GM12878 (cell line): Measurements from ENCODE around the gene HOXC12. TPM values are rescaled to one million over a fixed set of nuclear protein-coding genes. Genes with fewer than 3 reads are reported as not detected.

ENCODE experiments used
- ATAC-seq: fragments of 200-7000 bp; cut with Tn5 transposase; 3 replicates; pipeline ENCODE4 v1.9.1; 2020; ENCODE audit warnings: mild to moderate bottlenecking, moderate library complexity
- BruUV-seq: library from RNA; stranded (reverse); fragments of 400-500 nt; replicated peaks from 2 replicates; lab custom pipeline; 2021; lab: Mats Ljungman, UMichigan
- CTCF ChIA-PET: fragments of 300-600 bp; sonication (Branson Sonifier 250); formaldehyde crosslinking; extraction: SDS; loops from one replicate; lab custom pipeline; 2021; ENCODE audit warnings: inconsistent platforms; lab: Yijun Ruan, JAX
- POLR2A ChIA-PET: fragments of 350-600 bp; formaldehyde crosslinking; extraction: SDS; loops from one replicate; lab custom pipeline; 2021; ENCODE audit warnings: inconsistent platforms; lab: Charles Lee
- RAD21 ChIA-PET: fragments of 300-600 bp; sonication (Branson Sonifier 250); formaldehyde crosslinking; loops from one replicate; lab custom pipeline; 2023; ENCODE audit warnings: antibody characterized with exemption; ENCODE audit not compliant: unreplicated experiment; lab: Charles Lee
- SMC1A ChIA-PET: fragments of 300-600 bp; sonication (Branson Sonifier 250); formaldehyde crosslinking; loops from one replicate; lab custom pipeline; 2023; ENCODE audit not compliant: unreplicated experiment, uncharacterized antibody; lab: Charles Lee
- DNase-seq: peaks from one replicate; pipeline ENCODE4 v3.0.0-alpha.2; 2011; ENCODE audit warnings: low read depth, low spot score
- FAIRE-seq: peaks from 3 replicates; lab custom pipeline; 2011; peaks lifted over from hg19 to GRCh38; lab: Jason Lieb, UNC
- H2AFZ ChIP-seq: 2 replicates; pipeline ENCODE4 v1.6.0; 2011; ENCODE audit warnings: low read depth, low read length, control low read depth; ENCODE audit not compliant: control insufficient read depth
- H3K27ac ChIP-seq: 2 replicates; pipeline ENCODE4 v1.5.1; 2011; ENCODE audit warnings: control low read depth; ENCODE audit not compliant: control insufficient read depth, insufficient read depth
- H3K27me3 ChIP-seq, 2 experiments: replicated peaks in 1 of 2; 2 replicates each; pipeline versions ENCODE4 v1.6.0 to v1.6.1; 2011; ENCODE audit warnings: low read length in 1 of 2; ENCODE audit not compliant: control insufficient read depth in 2 of 2, insufficient read depth in 2 of 2
- H3K36me3 ChIP-seq, 2 experiments: 2 replicates each; pipeline ENCODE4 v1.5.1; 2011; ENCODE audit warnings: low read length in 1 of 2; ENCODE audit not compliant: control insufficient read depth in 2 of 2, insufficient read depth in 2 of 2
- H3K4me1 ChIP-seq: 2 replicates; pipeline ENCODE4 v1.6.1; 2011; ENCODE audit warnings: mild to moderate bottlenecking, low read length, moderate library complexity, mixed read lengths; ENCODE audit not compliant: control insufficient read depth, insufficient read depth
- H3K4me2 ChIP-seq: 2 replicates; pipeline ENCODE4 v1.6.0; 2011; ENCODE audit warnings: control low read depth; ENCODE audit not compliant: control insufficient read depth, insufficient read depth
- H3K4me3 ChIP-seq: fragments of 200-600 bp; sonication (generic); 2 replicates; pipeline ENCODE4 v1.5.1; 2016
- H3K79me2 ChIP-seq: 2 replicates; pipeline ENCODE4 v1.6.0; 2011; ENCODE audit warnings: low read length; ENCODE audit not compliant: control insufficient read depth, insufficient read depth
- H3K9ac ChIP-seq: 2 replicates; pipeline ENCODE4 v1.8.0; 2011; ENCODE audit warnings: low read length, control low read depth, mixed read lengths; ENCODE audit not compliant: control insufficient read depth, insufficient read depth
- H3K9me3 ChIP-seq: replicated peaks from 3 replicates; pipeline ENCODE4 v1.5.1; 2011; ENCODE audit warnings: mild to moderate bottlenecking, low read length; ENCODE audit not compliant: control insufficient read depth, insufficient read depth
- H4K20me1 ChIP-seq: 2 replicates; pipeline ENCODE4 v1.6.0; 2011; ENCODE audit not compliant: control insufficient read depth, insufficient read depth
- CHD2 ChIP-seq: IDR thresholded peaks from 2 replicates; pipeline ENCODE4 v1.6.1; 2011; ENCODE audit warnings: low read depth, low read length, improper control_type of control experiment, borderline replicate concordance
- RAD51 ChIP-seq: fragments of 450-650 bp; IDR thresholded peaks from 2 replicates; pipeline ENCODE4 v1.6.1; 2016; ENCODE audit warnings: moderate library complexity, mild to moderate bottlenecking, inconsistent platforms
- WRNIP1 ChIP-seq: IDR thresholded peaks from 2 replicates; pipeline ENCODE4 v1.6.1; 2011; ENCODE audit warnings: low read depth, low read length, improper control_type of control experiment, borderline replicate concordance
- WGBS: methylation state at CpG from one replicate; pipeline ENCODE4 v1.1.6; 2016; ENCODE audit warnings: low lambda C conversion rate; ENCODE audit not compliant: insufficient replicate concordance, insufficient coverage; ENCODE audit errors: missing lambda C conversion rate; 5-methylcytosine and 5-hydroxymethylcytosine counted together
- in situ Hi-C: fragments of 300-500 bp; cut with MboI; formaldehyde crosslinking; loops from 9 replicates; pipeline ENCODE4 v1.14.3; 2018; ENCODE audit warnings: mixed read lengths
- intact Hi-C: fragments of 100-400 bp; cut with micrococcal nuclease; formaldehyde crosslinking; loops from one replicate; pipeline ENCODE4 v1.14.2; 2022; ENCODE audit not compliant: unreplicated experiment
- polyA plus RNA-seq, 11 experiments: library from polyadenylated mRNA; depleted of rRNA in 4 of 11; unstranded in 6 of 11; stranded (reverse) in 5 of 11; fragments of >200 nt; fragmentation: Nextera tagmentation in 4 of 11; fragmentation: Illumina TruSeq in 1 of 11; extraction: Ambion mirVana in 4 of 11; extraction: Trizol in 1 of 11; gene quantifications; 1 replicate in 1 of 11; 2 replicates in 10 of 11; pipeline versions ENCODE4 v1.2.1 to v1.2.3, GENCODE V29; 2011 to 2016; ENCODE audit warnings: inconsistent platforms in 2 of 11, missing spikeins in 2 of 11, low read depth in 1 of 11
- total RNA-seq, 4 experiments: library from RNA; depleted of rRNA in 3 of 4; stranded (reverse); fragments of >200 nt in 3 of 4; fragmentation: Illumina TruSeq in 1 of 4; extraction: Trizol in 1 of 4; gene quantifications; 2 replicates each; pipeline versions ENCODE4 v1.2.1 to v1.2.3, GENCODE V29; 2013 to 2021
- TF ChIP-seq, protein P1 (sequence below): IDR thresholded peaks from 2 replicates; pipeline ENCODE4 v1.6.1; 2012; ENCODE audit warnings: mild to moderate bottlenecking, low read depth, low read length
- TF ChIP-seq, protein P2 (sequence below): fragments of 450-650 bp; conservative IDR thresholded peaks from 2 replicates; pipeline ENCODE4 v1.6.1; 2017; ENCODE audit warnings: mild to moderate bottlenecking, moderate library complexity

The HOXC12 gene
- total and polyA plus RNA-seq, 10 of the 15 experiments (the other 5 are each of a cell fraction or from before 2014, with no cell fraction given), result not detected

DNA sequence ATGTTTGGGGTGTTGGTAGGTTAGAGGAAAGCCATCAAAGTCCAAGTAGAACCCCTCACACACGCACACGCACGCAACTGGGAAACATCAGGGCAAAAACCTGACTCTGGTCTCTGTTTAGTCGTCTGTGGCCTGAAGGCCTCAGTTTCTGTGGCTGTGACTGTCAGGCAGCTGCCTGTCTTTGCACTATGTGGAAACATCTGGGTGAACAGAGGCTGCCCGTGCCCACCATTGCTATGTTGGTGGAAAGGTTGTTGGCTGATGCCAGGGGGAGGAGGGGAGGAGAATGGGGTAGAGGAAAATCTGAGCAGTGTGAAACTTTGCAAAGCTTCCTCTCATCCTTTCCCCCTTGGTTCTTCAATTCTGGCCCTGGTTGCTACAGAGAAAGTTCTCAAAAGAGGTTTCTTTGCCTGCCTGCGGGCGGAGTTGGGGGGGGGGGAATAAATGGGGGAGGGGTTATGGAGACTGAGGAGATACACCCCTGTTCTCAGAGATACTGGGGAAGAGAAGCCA lies 37.7 kb downstream of the HOXC12 start:
- H4K20me1 ChIP-seq, result peaks cover 3% of the 10 kb centered on the region; the same call in 1 of the 2 replicates
- H3K27ac ChIP-seq, result no peak overlapping the region
- peaks cover 29 to 55% of the 10 kb centered on the region in 2 experiments for H3K27me3 ChIP-seq
- no TSS peak for BruUV-seq
- H3K9me3 ChIP-seq, result no peaks in the 10 kb centered on the region
- ChIA-PET CTCF (interaction anchor here (0.9 to 2.8 kb wide), 9 partner anchors 11 to 387 kb away, joined by 3 to 10 read pairs (median 3); no protein-coding TSS in a partner anchor), SMC1A (interaction anchor here (0.6 to 1.4 kb wide), 5 partner anchors 11 to 293 kb away, joined by 3 to 5 read pairs (median 3); no protein-coding TSS in a partner anchor), POLR2A (interaction anchor here (0.6 to 0.7 kb wide), 2 partner anchors 88 to 400 kb away, joined by 3 to 9 read pairs; no protein-coding TSS in a partner anchor), RAD21 (interaction anchor here (0.6 to 2.1 kb wide), 3 partner anchors 17 to 214 kb away, joined by 3 to 7 read pairs (median 3); partner anchors contain the start of gene HOXC8)
- no peak overlapping the region for H3K4me3 ChIP-seq
- TF ChIP-seq, protein P1, sequence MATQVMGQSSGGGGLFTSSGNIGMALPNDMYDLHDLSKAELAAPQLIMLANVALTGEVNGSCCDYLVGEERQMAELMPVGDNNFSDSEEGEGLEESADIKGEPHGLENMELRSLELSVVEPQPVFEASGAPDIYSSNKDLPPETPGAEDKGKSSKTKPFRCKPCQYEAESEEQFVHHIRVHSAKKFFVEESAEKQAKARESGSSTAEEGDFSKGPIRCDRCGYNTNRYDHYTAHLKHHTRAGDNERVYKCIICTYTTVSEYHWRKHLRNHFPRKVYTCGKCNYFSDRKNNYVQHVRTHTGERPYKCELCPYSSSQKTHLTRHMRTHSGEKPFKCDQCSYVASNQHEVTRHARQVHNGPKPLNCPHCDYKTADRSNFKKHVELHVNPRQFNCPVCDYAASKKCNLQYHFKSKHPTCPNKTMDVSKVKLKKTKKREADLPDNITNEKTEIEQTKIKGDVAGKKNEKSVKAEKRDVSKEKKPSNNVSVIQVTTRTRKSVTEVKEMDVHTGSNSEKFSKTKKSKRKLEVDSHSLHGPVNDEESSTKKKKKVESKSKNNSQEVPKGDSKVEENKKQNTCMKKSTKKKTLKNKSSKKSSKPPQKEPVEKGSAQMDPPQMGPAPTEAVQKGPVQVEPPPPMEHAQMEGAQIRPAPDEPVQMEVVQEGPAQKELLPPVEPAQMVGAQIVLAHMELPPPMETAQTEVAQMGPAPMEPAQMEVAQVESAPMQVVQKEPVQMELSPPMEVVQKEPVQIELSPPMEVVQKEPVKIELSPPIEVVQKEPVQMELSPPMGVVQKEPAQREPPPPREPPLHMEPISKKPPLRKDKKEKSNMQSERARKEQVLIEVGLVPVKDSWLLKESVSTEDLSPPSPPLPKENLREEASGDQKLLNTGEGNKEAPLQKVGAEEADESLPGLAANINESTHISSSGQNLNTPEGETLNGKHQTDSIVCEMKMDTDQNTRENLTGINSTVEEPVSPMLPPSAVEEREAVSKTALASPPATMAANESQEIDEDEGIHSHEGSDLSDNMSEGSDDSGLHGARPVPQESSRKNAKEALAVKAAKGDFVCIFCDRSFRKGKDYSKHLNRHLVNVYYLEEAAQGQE, result no peak
- TF ChIP-seq WRNIP1 (no peak), RAD51 (no peak), CHD2 (no peak)
- TF ChIP-seq, protein P2, sequence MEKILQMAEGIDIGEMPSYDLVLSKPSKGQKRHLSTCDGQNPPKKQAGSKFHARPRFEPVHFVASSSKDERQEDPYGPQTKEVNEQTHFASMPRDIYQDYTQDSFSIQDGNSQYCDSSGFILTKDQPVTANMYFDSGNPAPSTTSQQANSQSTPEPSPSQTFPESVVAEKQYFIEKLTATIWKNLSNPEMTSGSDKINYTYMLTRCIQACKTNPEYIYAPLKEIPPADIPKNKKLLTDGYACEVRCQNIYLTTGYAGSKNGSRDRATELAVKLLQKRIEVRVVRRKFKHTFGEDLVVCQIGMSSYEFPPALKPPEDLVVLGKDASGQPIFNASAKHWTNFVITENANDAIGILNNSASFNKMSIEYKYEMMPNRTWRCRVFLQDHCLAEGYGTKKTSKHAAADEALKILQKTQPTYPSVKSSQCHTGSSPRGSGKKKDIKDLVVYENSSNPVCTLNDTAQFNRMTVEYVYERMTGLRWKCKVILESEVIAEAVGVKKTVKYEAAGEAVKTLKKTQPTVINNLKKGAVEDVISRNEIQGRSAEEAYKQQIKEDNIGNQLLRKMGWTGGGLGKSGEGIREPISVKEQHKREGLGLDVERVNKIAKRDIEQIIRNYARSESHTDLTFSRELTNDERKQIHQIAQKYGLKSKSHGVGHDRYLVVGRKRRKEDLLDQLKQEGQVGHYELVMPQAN, result no peak
- H3K36me3 ChIP-seq, result no peaks in the 10 kb centered on the region
- no peak overlapping the region for H3K4me2 ChIP-seq
- DNase-seq (no peak), FAIRE-seq (no peak), ATAC-seq (no peak)
- in situ Hi-C loops, result no loop called here
- no peak overlapping the region for H2AFZ ChIP-seq
- 20% methylated on average over 7 of the region's 7 CpGs for WGBS
- intact Hi-C loops, result no loop called here
- peaks cover 14% of the 10 kb centered on the region for H3K4me1 ChIP-seq
- no peak overlapping the region for H3K9ac ChIP-seq
- H3K79me2 ChIP-seq, result no peaks in the 10 kb centered on the region
